GM20000 (cell line): ENCODE data around the gene LRCOL1.

Source experiments
- DNase-seq: peaks from one replicate; pipeline ENCODE4 v3.0.0; 2012; ENCODE audit warnings: low spot score
- CTCF ChIP-seq: IDR thresholded peaks from 2 replicates; pipeline ENCODE4 v1.5.1; 2012; ENCODE audit warnings: mild to moderate bottlenecking, control low read depth; ENCODE audit errors: extremely low read depth, missing control alignments

The LRCOL1 gene

GRCh38 chr12:132625731-132626430 lies 15.5 kb upstream of the LRCOL1 start:
- TF ChIP-seq CTCF = no peak
- no peak for DNase-seq

GRCh38 chr12:132624910-132625630 lies 14.7 kb upstream of the LRCOL1 start:
- no peak for DNase-seq
- no peak for TF ChIP-seq CTCF

DNA sequence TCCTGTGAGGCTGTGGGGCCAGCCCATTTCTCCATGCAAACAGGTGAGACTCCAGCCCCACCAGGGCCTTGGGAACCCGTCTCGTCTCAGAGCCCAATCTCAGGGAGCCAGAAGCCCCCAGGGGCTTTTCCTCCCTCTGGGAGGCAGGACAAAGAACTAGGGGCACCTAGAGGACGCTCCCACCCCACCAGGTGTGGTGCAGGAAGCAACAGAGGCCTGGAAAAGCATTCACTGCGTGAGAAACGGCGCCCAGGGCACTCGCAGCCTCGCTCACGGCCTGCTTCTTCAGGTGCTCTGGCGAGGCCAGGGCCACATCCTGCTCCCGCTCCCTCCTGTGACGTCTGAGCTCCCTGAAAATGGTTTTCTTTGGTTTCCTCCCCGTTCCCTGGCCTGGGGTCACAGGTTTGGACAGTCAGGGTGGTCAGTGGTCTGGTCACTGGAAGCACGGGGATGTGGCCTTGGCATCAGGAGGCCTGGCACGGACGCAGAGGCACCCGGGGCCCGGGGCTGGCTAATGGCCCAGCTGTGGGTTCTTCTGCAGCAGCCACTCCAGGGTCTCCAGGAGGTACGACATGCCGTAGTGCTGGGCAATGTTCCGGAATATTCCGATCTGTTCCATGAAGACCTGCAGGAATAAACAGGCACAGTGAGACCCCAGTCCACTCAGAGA lies 13.9 kb upstream of the LRCOL1 start:
- TF ChIP-seq CTCF = no peak
- no peak for DNase-seq

DNA sequence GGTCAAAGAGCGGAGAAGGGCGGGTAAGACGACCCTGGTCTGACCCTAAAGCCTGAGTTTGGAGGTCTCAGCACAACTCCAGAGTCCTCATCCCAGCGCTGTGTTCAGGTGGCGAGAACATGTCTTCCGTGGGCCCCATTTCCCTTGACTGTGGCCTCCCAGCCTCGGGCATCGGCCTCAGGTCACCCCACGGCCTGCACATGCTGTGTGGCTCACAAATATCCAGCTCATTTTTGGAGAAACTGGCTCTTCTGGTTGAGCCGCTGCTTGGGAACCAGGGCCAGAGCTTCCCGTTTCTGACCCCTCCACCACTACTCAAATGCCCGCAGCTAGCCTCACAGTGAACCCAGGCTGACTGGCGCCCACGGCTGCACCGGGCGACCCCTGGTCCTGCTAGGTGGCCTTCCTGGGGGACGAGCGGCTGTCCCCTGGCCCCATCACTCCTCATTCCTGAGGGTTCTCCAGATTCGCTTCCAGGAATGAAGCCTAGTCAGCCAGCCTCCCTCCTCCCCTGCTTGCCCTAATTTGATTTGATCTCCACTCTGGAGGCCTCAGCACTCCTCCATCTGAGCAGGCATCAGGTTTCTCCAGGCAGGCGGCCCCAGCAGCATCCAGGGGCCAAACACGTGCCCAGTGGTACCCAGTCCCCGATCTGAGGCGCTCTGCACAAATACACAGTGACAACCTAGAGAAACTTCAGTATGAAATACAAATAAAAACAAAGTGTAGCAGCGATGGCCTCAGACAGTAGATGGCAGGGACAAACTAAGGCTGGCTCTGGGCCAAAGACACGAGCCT lies 12.9 kb upstream of the LRCOL1 start:
- no peak for DNase-seq
- no peak for TF ChIP-seq CTCF

GRCh38 chr12:132622437-132623071 lies 12.2 kb upstream of the LRCOL1 start:
- no peak for TF ChIP-seq CTCF
- DNase-seq = no peak

GRCh38 chr12:132621657-132622435 lies 11.5 kb upstream of the LRCOL1 start:
- TF ChIP-seq CTCF = no peak
- DNase-seq = no peak
